ENCODE measurements around the gene PPP1CA.

- TF ChIP-seq CTCF (IDR thresholded peaks at IDR 0.05) (no peak), POLR2A (IDR thresholded peaks at IDR 0.05) (no peak)
These were observed 49.4 kb upstream of the PPP1CA start for GRCh38 chr11:67450796-67451657.

Data from lower leg skin (tissue), 3 donors.